ENCODE data around the gene CENPS.
"Not testable (repeated sequence)": the region's sequence is repeated elsewhere in the genome, so short reads cannot be mapped to it uniquely, and the experiment has no call there.

The CENPS gene

DNA sequence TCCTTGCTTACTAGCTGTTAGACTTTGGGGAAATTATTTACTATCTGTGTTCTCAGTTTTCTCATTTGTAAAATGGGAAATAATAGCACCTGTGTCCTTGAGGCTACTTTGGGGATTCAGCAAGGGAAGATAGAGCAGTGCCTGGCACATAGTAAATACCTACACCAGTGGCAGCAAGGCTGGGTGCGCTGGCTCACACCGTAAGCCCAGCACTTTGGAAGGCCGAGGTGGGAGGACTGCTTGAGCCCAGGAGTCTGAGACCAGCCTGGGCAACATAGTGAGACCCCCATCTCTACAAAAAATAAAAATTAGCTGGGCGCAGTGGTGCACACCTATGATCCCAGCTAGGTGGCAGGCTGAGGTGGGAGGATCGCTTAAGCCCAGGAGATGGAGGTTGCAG is 8.6 kb upstream of the CENPS start:
- H3K14ac ChIP-seq (ENCODE audit: low read length) = no peak overlapping the region
- H3K4me1 ChIP-seq (ENCODE audit: control insufficient read depth in 2 of 2, insufficient read depth in 1 of 2, low read depth in 1 of 2, low read length in 2 of 2) = no peaks in the 10 kb centered on the region
- no peak overlapping the region for H2BK120ac ChIP-seq (ENCODE audit: low read depth, low read length)
- no peaks in the 10 kb centered on the region for H3K27me3 ChIP-seq (ENCODE audit: control insufficient read depth in 3 of 3, insufficient read depth in 3 of 3, low read depth in 1 of 3, low read length in 3 of 3)
- H3K27ac ChIP-seq (replicated peaks; ENCODE audit: low read length) = no peak overlapping the region
- H2BK12ac ChIP-seq (ENCODE audit: low read length) = no peak overlapping the region
- WGBS, 2 donors (ENCODE audit: extremely low coverage in 2 of 2, insufficient read length in 2 of 2, insufficient replicate concordance in 1 of 2) = no CpG with 5 or more reads among the region's 5 CpGs
- H3K4ac ChIP-seq (ENCODE audit: low read length) = no peak overlapping the region
- H4K8ac ChIP-seq (ENCODE audit: low read depth, low read length) = no peak overlapping the region
- H3K4me3 ChIP-seq (ENCODE audit: low read length in 2 of 2) = no peak overlapping the region
- DNase-seq (ENCODE audit: low spot score) = no peak
- no peaks in the 10 kb centered on the region for H3K79me1 ChIP-seq (ENCODE audit: low read depth, low read length)
- H3K4me2 ChIP-seq (ENCODE audit: insufficient read depth, low read length, poor library complexity, severe bottlenecking) = no peak overlapping the region
- H3K23ac ChIP-seq (ENCODE audit: low read depth, low read length, poor library complexity) = no peak overlapping the region
- H3K9me3 ChIP-seq (replicated peaks in 1 of 2; ENCODE audit: control insufficient read depth in 2 of 2, insufficient read depth in 1 of 2, low read depth in 1 of 2, low read length in 2 of 2) = no peaks in the 10 kb centered on the region
- H3K36me3 ChIP-seq (replicated peaks in 1 of 2; ENCODE audit: control insufficient read depth in 2 of 2, insufficient read depth in 2 of 2, low read length in 2 of 2) = peaks cover 37 to 64% of the 10 kb centered on the region in 2 donors
- H2BK5ac ChIP-seq (ENCODE audit: low read length) = no peak overlapping the region
- no peak overlapping the region for H2AK5ac ChIP-seq (ENCODE audit: low read depth, low read length)
- H3K9ac ChIP-seq (ENCODE audit: low read depth, low read length, poor library complexity) = no peak overlapping the region
- no peak overlapping the region for H4K91ac ChIP-seq (ENCODE audit: low read depth, low read length, poor library complexity)
- H2AFZ ChIP-seq (ENCODE audit: low read length) = no peak overlapping the region
- no peak overlapping the region for H2BK15ac ChIP-seq (ENCODE audit: low read length)
- H3K18ac ChIP-seq (ENCODE audit: low read length) = no peak overlapping the region

DNA sequence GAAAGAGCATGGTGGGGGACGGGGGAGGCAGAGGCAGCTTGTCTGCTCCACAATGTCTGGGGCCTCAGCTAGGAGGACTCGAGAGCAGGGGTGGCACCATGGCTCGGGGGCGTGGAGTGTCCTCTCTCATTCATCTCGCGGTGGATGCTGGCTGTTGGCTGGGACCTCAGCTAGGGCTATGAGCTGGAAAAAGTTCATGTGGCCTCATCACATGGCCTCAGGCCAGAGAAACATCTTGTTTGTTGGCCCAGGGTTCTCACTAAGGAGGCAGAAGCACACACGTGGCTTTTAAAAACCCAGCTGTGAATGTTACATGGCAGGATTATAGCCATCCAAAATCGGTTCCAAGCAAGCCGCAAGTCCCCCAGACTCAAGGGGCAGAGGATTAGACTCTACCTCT is 6.2 kb upstream of the CENPS start:
- Histone ChIP-seq H2BK12ac (ENCODE audit: low read length) (no peak overlapping the region), H3K14ac (ENCODE audit: low read length) (no peak overlapping the region), H4K8ac (ENCODE audit: low read depth, low read length) (no peak overlapping the region), H3K4me2 (ENCODE audit: insufficient read depth, low read length, poor library complexity, severe bottlenecking) (no peak overlapping the region), H2BK5ac (ENCODE audit: low read length) (no peak overlapping the region), H3K27me3 (ENCODE audit: control insufficient read depth in 3 of 3, insufficient read depth in 3 of 3, low read depth in 1 of 3, low read length in 3 of 3) (no peaks in the 10 kb centered on the region), H3K9ac (ENCODE audit: low read depth, low read length, poor library complexity) (no peak overlapping the region), H2BK120ac (ENCODE audit: low read depth, low read length) (no peak overlapping the region), H3K9me3 (replicated peaks in 1 of 2; ENCODE audit: control insufficient read depth in 2 of 2, insufficient read depth in 1 of 2, low read depth in 1 of 2, low read length in 2 of 2) (no peaks in the 10 kb centered on the region), H2BK15ac (ENCODE audit: low read length) (no peak overlapping the region), H3K18ac (ENCODE audit: low read length) (no peak overlapping the region), H2AK5ac (ENCODE audit: low read depth, low read length) (no peak overlapping the region), H3K4me3 (ENCODE audit: low read length in 2 of 2) (no peak overlapping the region), H3K23ac (ENCODE audit: low read depth, low read length, poor library complexity) (no peak overlapping the region), H3K4me1 (ENCODE audit: control insufficient read depth in 2 of 2, insufficient read depth in 1 of 2, low read depth in 1 of 2, low read length in 2 of 2) (no peaks in the 10 kb centered on the region), H3K36me3 (replicated peaks in 1 of 2; ENCODE audit: control insufficient read depth in 2 of 2, insufficient read depth in 2 of 2, low read length in 2 of 2) (peaks cover 21 to 40% of the 10 kb centered on the region in 2 donors), H3K27ac (replicated peaks; ENCODE audit: low read length) (no peak overlapping the region), H3K79me1 (ENCODE audit: low read depth, low read length) (no peaks in the 10 kb centered on the region), H3K4ac (ENCODE audit: low read length) (no peak overlapping the region), H2AFZ (ENCODE audit: low read length) (no peak overlapping the region), H4K91ac (ENCODE audit: low read depth, low read length, poor library complexity) (no peak overlapping the region)
- no peak for DNase-seq (ENCODE audit: low spot score)
- WGBS, 2 donors (ENCODE audit: extremely low coverage in 2 of 2, insufficient read length in 2 of 2, insufficient replicate concordance in 1 of 2) = no CpG with 5 or more reads among the region's 9 CpGs

DNA sequence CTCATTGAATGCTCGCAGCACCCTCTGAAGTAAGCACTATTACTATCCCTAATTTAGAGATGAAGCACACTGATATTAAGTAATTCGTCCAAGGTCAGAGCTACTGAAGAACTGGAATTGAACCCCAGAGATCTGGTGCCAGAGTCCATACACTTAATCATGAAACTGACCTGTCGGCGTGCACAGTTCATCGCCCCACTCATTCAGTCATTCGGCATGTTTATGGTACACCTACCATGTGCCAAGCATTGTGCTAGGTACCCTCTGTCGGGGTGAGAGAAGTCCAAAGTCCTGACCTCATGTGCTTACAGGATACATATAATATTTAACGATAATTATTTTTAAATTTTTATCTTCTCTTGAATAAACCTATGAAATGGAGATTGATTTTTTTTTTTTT is 5.6 kb upstream of the CENPS start:
- Histone ChIP-seq H2AK5ac (ENCODE audit: low read depth, low read length) (no peak overlapping the region), H4K91ac (ENCODE audit: low read depth, low read length, poor library complexity) (no peak overlapping the region), H3K4ac (ENCODE audit: low read length) (no peak overlapping the region), H3K23ac (ENCODE audit: low read depth, low read length, poor library complexity) (no peak overlapping the region), H2BK15ac (ENCODE audit: low read length) (no peak overlapping the region), H4K8ac (ENCODE audit: low read depth, low read length) (no peak overlapping the region), H2AFZ (ENCODE audit: low read length) (no peak overlapping the region), H3K4me1 (ENCODE audit: control insufficient read depth in 2 of 2, insufficient read depth in 1 of 2, low read depth in 1 of 2, low read length in 2 of 2) (peaks cover 0 to under 1% of the 10 kb centered on the region in 2 donors), H3K27me3 (ENCODE audit: control insufficient read depth in 3 of 3, insufficient read depth in 3 of 3, low read depth in 1 of 3, low read length in 3 of 3) (no peaks in the 10 kb centered on the region), H2BK120ac (ENCODE audit: low read depth, low read length) (no peak overlapping the region), H3K36me3 (replicated peaks in 1 of 2; ENCODE audit: control insufficient read depth in 2 of 2, insufficient read depth in 2 of 2, low read length in 2 of 2) (peaks cover 16 to 34% of the 10 kb centered on the region in 2 donors), H3K79me1 (ENCODE audit: low read depth, low read length) (no peaks in the 10 kb centered on the region), H3K14ac (ENCODE audit: low read length) (no peak overlapping the region), H3K18ac (ENCODE audit: low read length) (no peak overlapping the region), H3K9me3 (replicated peaks in 1 of 2; ENCODE audit: control insufficient read depth in 2 of 2, insufficient read depth in 1 of 2, low read depth in 1 of 2, low read length in 2 of 2) (no peaks in the 10 kb centered on the region), H3K4me2 (ENCODE audit: insufficient read depth, low read length, poor library complexity, severe bottlenecking) (no peak overlapping the region), H3K27ac (replicated peaks; ENCODE audit: low read length) (no peak overlapping the region), H3K4me3 (ENCODE audit: low read length in 2 of 2) (no peak overlapping the region), H2BK5ac (ENCODE audit: low read length) (no peak overlapping the region), H3K9ac (ENCODE audit: low read depth, low read length, poor library complexity) (no peak overlapping the region), H2BK12ac (ENCODE audit: low read length) (no peak overlapping the region)
- no CpG with 5 or more reads among the region's 8 CpGs for WGBS, 2 donors (ENCODE audit: extremely low coverage in 2 of 2, insufficient read length in 2 of 2, insufficient replicate concordance in 1 of 2)
- no peak for DNase-seq (ENCODE audit: low spot score)

DNA sequence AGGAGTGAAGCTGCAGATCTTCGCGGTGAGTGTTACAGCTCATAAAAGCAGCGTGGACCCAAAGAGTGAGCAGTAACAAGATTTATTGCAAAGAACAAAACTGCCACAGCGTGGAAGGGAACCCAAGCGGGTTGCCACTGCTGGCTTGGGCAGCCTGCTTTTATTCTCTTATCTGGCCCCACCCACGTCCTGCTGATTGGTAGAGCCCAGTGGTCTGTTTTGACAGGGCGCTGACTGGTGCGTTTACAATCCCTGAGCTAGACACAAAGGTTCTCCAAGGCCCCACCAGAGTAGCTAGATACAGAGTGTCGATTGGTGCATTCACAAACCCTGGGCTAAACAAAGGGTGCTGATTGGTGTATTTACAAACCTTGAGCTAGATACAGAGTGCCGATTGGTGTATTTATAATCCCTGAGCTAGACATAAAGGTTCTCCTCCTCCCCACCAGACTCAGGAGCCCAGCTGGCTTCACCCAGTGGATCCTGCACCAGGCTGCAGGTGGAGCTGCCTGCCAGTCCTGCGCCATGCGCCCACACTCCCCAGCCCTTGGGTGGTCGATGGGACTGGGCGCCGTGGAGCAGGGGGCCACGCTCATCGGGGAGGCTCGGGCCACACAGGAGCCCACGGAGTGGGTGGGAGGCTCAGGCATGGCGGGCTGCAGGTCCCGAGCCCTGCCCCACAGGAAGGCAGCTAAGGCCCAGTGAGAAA is 4.3 kb upstream of the CENPS start:
- H3K9ac ChIP-seq (ENCODE audit: low read depth, low read length, poor library complexity); H3K79me1 ChIP-seq (ENCODE audit: low read depth, low read length); H3K4me3 ChIP-seq (ENCODE audit: low read length in 2 of 2); H3K4me1 ChIP-seq (ENCODE audit: control insufficient read depth in 2 of 2, insufficient read depth in 1 of 2, low read depth in 1 of 2, low read length in 2 of 2); H3K4me2 ChIP-seq (ENCODE audit: insufficient read depth, low read length, poor library complexity, severe bottlenecking); H2AK5ac ChIP-seq (ENCODE audit: low read depth, low read length); H3K27me3 ChIP-seq (ENCODE audit: control insufficient read depth in 3 of 3, insufficient read depth in 3 of 3, low read depth in 1 of 3, low read length in 3 of 3); H3K27ac ChIP-seq (replicated peaks; ENCODE audit: low read length); H2BK15ac ChIP-seq (ENCODE audit: low read length); H2BK5ac ChIP-seq (ENCODE audit: low read length); H2AFZ ChIP-seq (ENCODE audit: low read length); DNase-seq (ENCODE audit: low spot score); H4K8ac ChIP-seq (ENCODE audit: low read depth, low read length); H3K9me3 ChIP-seq (replicated peaks in 1 of 2; ENCODE audit: control insufficient read depth in 2 of 2, insufficient read depth in 1 of 2, low read depth in 1 of 2, low read length in 2 of 2); H3K4ac ChIP-seq (ENCODE audit: low read length); H4K91ac ChIP-seq (ENCODE audit: low read depth, low read length, poor library complexity); H3K23ac ChIP-seq (ENCODE audit: low read depth, low read length, poor library complexity); H2BK12ac ChIP-seq (ENCODE audit: low read length); H2BK120ac ChIP-seq (ENCODE audit: low read depth, low read length); H3K18ac ChIP-seq (ENCODE audit: low read length); H3K14ac ChIP-seq (ENCODE audit: low read length): not testable (repeated sequence)
- peaks cover 8 to 22% of the 10 kb centered on the region in 2 donors for H3K36me3 ChIP-seq (replicated peaks in 1 of 2; ENCODE audit: control insufficient read depth in 2 of 2, insufficient read depth in 2 of 2, low read length in 2 of 2)
- WGBS, 2 donors (ENCODE audit: extremely low coverage in 2 of 2, insufficient read length in 2 of 2, insufficient replicate concordance in 1 of 2) = no CpG with 5 or more reads among the region's 21 CpGs

Data from neuronal stem cell (in vitro differentiated cells).